ENCODE data around the gene DTYMK. TPM values are rescaled to one million over a fixed set of nuclear protein-coding genes. Genes with fewer than 3 reads are reported as not detected.
"Not testable (repeated sequence)": the region's sequence is repeated elsewhere in the genome, so short reads cannot be mapped to it uniquely, and the experiment has no call there.

The DTYMK gene
- polyA plus RNA-seq, 2 of the 4 experiments (the other 2 are of a cell fraction), result 68.7 to 99.5 TPM

DNA sequence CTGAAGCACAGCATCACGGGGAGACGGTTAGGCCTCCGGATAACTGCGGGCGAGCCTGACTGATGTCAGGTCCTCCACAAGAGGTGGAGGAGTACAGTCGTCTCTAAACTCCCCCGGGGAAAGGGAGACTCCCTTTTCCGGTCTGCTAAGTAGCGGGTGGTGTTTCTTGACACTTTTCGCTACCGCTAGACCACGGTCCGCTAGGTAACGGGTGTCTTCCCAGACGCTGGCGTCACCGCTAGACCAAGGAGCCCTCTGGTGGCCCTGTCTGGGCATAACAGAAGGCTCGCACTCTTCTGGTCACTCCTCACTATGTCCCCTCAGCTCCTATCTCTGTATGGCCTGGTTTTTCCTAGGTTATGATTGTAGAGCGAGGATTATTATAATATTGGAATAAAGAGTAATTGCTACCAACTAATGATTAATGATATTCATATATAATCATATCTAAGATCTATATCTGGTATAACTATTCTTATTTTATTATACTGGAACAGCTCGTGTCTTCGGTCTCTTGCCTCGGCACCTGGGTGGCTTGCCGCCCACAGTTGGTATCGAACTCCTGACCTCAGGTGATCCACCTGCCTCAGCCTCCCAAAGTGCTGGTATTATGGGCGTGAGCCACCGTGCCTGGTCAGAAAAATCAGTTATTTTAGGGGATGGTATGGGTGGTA, 46.0 kb upstream of the DTYMK start:
- not testable (repeated sequence) for H3K9me3 ChIP-seq, ATAC-seq, H3K4me3 ChIP-seq, FAIRE-seq, H3K4me1 ChIP-seq, H3K27ac ChIP-seq
- peak overlapping the region; percentile 36; the same call in 1 of the 3 replicates for H3K4me2 ChIP-seq
- ChIA-PET CTCF (interaction anchor here (1.0 to 2.9 kb wide), 7 partner anchors 8 to 881 kb away, joined by 3 to 11 read pairs (median 7); no protein-coding TSS in a partner anchor), POLR2A (interaction anchor here (1.4 kb wide), 1 partner anchor 31 kb away, joined by 6 read pairs; the partner anchor contains the start of gene ING5)
- TF ChIP-seq SMC3 (IDR thresholded peaks at IDR 0.05) (peak; percentile 24; the same call in 1 of the 3 replicates), RAD21 (conservative IDR thresholded peaks at IDR 0.05 in 1 of 2, IDR thresholded peaks at IDR 0.05 in 1 of 2) (peak; percentile 27 to 41; a peak in 2 of 5 replicates)
- TF ChIP-seq, protein P1, sequence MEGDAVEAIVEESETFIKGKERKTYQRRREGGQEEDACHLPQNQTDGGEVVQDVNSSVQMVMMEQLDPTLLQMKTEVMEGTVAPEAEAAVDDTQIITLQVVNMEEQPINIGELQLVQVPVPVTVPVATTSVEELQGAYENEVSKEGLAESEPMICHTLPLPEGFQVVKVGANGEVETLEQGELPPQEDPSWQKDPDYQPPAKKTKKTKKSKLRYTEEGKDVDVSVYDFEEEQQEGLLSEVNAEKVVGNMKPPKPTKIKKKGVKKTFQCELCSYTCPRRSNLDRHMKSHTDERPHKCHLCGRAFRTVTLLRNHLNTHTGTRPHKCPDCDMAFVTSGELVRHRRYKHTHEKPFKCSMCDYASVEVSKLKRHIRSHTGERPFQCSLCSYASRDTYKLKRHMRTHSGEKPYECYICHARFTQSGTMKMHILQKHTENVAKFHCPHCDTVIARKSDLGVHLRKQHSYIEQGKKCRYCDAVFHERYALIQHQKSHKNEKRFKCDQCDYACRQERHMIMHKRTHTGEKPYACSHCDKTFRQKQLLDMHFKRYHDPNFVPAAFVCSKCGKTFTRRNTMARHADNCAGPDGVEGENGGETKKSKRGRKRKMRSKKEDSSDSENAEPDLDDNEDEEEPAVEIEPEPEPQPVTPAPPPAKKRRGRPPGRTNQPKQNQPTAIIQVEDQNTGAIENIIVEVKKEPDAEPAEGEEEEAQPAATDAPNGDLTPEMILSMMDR (IDR thresholded peaks at IDR 0.05), result peak; percentile 35; the same call in 2 of the 3 replicates
- DNase-seq (ENCODE audit: low read depth in 1 of 2, low spot score in 1 of 2), result peak in 1 of 2 experiments; percentile 37
- 53% methylated on average over 20 of the region's 26 CpGs for WGBS (ENCODE audit: missing lambda C conversion rate)

DNA sequence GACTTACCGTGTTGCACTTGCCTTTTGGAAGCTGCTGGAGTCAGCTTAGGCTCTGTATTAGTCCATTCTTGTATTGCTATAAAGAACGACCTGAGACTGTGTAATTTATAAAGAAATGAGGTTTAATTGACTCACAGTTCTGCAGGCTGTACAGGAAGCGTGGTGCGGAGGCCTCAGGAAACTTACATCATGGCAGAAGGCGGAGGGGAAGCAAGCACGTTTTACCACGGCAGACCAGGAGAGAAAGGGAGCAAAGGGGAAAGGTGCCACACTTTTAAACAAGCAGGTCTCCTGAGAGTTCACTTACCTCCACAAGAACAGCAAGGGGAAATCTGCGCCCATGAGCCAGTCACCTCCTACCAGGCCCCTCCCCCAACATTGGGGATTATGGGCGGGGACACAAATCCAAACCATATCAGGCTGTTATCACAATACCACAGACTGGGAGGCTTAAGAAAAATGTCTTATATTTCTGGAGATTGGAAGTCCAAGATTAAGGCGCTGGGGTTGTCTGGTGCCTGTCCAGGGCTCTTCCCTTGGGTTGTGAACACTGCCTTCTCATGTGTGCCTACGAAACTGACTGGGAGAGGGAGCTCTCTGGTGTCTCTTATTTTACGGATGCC, 44.2 kb upstream of the DTYMK start:
- ChIA-PET POLR2A (no interaction called here), CTCF (interaction anchor here (0.7 to 1.7 kb wide), 5 partner anchors 9 to 148 kb away, joined by 3 to 7 read pairs (median 3); partner anchors contain the start of gene ING5)
- Histone ChIP-seq H3K4me1 (peaks cover 3% of the 10 kb centered on the region; the same call in 1 of the 3 replicates), H3K4me3 (no peak overlapping the region), H3K27ac (no peak overlapping the region), H3K4me2 (no peak overlapping the region), H3K9me3 (no peaks in the 10 kb centered on the region)
- TF ChIP-seq CBX8 (IDR thresholded peaks at IDR 0.05) (no peak), NR3C1 (IDR thresholded peaks at IDR 0.05) (no peak), EHMT2 (IDR thresholded peaks at IDR 0.05; ENCODE audit: low read depth) (no peak), HDAC2 (IDR thresholded peaks at IDR 0.05) (no peak)
- ATAC-seq (no peak), FAIRE-seq (no peak), DNase-seq (ENCODE audit: low read depth in 1 of 2, low spot score in 1 of 2) (no peak)
- WGBS (ENCODE audit: missing lambda C conversion rate), result 83% methylated on average over 12 of the region's 12 CpGs

DNA sequence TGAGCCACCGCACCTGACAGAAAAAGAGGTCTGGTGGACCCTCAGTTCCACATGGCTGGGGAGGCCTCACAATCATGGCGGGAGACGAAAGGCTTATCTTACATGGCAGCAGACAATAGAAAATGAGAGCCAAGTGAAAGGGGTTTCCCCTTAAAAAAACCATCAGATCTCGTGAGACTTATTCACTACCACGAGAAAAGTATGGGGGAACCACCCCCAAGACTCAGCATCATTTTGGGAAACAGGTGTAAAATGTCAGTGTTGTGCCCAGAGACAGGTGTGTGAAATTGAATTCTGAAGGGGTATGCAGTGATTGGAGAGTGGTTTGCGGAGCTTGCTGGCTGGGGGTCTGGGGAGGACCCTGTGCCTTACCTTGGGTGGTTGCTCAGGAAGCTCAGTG, 43.3 kb upstream of the DTYMK start:
- Histone ChIP-seq H3K27ac (no peak overlapping the region), H3K4me3 (no peak overlapping the region), H3K9me3 (no peaks in the 10 kb centered on the region), H3K4me1 (no peaks in the 10 kb centered on the region), H3K4me2 (no peak overlapping the region)
- CTCF ChIA-PET, result interaction anchor here (0.9 to 3.2 kb wide), 3 partner anchors 8 to 149 kb away, joined by 3 to 9 read pairs (median 7); partner anchors contain the start of gene ING5
- 89% methylated on average over 6 of the region's 6 CpGs for WGBS (ENCODE audit: missing lambda C conversion rate)
- no peak for ATAC-seq
- no peak for DNase-seq (ENCODE audit: low read depth in 1 of 2, low spot score in 1 of 2)
- POLR2A ChIA-PET, result no interaction called here
- TF ChIP-seq, protein P2, sequence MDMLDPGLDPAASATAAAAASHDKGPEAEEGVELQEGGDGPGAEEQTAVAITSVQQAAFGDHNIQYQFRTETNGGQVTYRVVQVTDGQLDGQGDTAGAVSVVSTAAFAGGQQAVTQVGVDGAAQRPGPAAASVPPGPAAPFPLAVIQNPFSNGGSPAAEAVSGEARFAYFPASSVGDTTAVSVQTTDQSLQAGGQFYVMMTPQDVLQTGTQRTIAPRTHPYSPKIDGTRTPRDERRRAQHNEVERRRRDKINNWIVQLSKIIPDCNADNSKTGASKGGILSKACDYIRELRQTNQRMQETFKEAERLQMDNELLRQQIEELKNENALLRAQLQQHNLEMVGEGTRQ (IDR thresholded peaks at IDR 0.05), result no peak
- TF ChIP-seq CHD4 (IDR thresholded peaks at IDR 0.05; ENCODE audit: borderline replicate concordance) (no peak), KDM5A (IDR thresholded peaks at IDR 0.05) (no peak), NR3C1 (IDR thresholded peaks at IDR 0.05) (no peak), SMC3 (IDR thresholded peaks at IDR 0.05) (no peak), RFX5 (IDR thresholded peaks at IDR 0.05) (no peak), PHF8 (IDR thresholded peaks at IDR 0.05; ENCODE audit: borderline replicate concordance, low read depth) (no peak), MAZ (IDR thresholded peaks at IDR 0.05; ENCODE audit: borderline replicate concordance, low read depth, low read length) (no peak), TP53 (CRISPR knock-in tag; IDR thresholded peaks at IDR 0.05) (no peak), BHLHE40 (IDR thresholded peaks at IDR 0.05; ENCODE audit: low read depth, low read length) (no peak), ZSCAN20 (CRISPR knock-in tag; IDR thresholded peaks at IDR 0.05) (no peak), CHD2 (IDR thresholded peaks at IDR 0.05; ENCODE audit: low read length, partially characterized antibody) (no peak)
- TF ChIP-seq, protein P3, sequence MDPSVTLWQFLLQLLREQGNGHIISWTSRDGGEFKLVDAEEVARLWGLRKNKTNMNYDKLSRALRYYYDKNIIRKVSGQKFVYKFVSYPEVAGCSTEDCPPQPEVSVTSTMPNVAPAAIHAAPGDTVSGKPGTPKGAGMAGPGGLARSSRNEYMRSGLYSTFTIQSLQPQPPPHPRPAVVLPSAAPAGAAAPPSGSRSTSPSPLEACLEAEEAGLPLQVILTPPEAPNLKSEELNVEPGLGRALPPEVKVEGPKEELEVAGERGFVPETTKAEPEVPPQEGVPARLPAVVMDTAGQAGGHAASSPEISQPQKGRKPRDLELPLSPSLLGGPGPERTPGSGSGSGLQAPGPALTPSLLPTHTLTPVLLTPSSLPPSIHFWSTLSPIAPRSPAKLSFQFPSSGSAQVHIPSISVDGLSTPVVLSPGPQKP (IDR thresholded peaks at IDR 0.05; ENCODE audit: low read depth, low read length), result no peak
- TF ChIP-seq, protein P4, sequence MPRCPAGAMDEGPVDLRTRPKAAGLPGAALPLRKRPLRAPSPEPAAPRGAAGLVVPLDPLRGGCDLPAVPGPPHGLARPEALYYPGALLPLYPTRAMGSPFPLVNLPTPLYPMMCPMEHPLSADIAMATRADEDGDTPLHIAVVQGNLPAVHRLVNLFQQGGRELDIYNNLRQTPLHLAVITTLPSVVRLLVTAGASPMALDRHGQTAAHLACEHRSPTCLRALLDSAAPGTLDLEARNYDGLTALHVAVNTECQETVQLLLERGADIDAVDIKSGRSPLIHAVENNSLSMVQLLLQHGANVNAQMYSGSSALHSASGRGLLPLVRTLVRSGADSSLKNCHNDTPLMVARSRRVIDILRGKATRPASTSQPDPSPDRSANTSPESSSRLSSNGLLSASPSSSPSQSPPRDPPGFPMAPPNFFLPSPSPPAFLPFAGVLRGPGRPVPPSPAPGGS (IDR thresholded peaks at IDR 0.05), result no peak
- TF ChIP-seq, protein P5, sequence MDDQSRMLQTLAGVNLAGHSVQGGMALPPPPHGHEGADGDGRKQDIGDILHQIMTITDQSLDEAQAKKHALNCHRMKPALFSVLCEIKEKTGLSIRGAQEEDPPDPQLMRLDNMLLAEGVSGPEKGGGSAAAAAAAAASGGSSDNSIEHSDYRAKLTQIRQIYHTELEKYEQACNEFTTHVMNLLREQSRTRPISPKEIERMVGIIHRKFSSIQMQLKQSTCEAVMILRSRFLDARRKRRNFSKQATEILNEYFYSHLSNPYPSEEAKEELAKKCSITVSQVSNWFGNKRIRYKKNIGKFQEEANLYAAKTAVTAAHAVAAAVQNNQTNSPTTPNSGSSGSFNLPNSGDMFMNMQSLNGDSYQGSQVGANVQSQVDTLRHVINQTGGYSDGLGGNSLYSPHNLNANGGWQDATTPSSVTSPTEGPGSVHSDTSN (IDR thresholded peaks at IDR 0.05), result no peak
- TF ChIP-seq, protein P1 (IDR thresholded peaks at IDR 0.05), result no peak
- no peak for FAIRE-seq

All from A549 (cell line).